ENCODE results near the gene RAPGEF1. TPM values are rescaled to one million over a fixed set of nuclear protein-coding genes. Genes with fewer than 3 reads are reported as not detected.

RAPGEF1 gene
- total RNA-seq, 1 donor from 2014 or later, result 73.1 TPM

- H3K9me3 Mint-ChIP-seq (ENCODE audit: low read depth), result no peaks in the 10 kb centered on the region
- H3K4me1 Mint-ChIP-seq (ENCODE audit: low read depth), result peaks cover 12% of the 10 kb centered on the region
- H3K4me3 Mint-ChIP-seq (ENCODE audit: unreplicated experiment), result no peak overlapping the region
- no peak overlapping the region for H3K27ac Mint-ChIP-seq (ENCODE audit: unreplicated experiment)
- TF ChIP-seq CTCF (IDR thresholded peaks at IDR 0.05), result no peak
- DNase-seq (ENCODE audit: low spot score), result no peak
- peaks cover 18% of the 10 kb centered on the region for H3K36me3 Mint-ChIP-seq (ENCODE audit: low read depth)
- H3K27me3 Mint-ChIP-seq (ENCODE audit: low read depth), result no peaks in the 10 kb centered on the region
Measured at GRCh38 chr9:131625508-131625787, 114.4 kb downstream of the RAPGEF1 start.

DNA sequence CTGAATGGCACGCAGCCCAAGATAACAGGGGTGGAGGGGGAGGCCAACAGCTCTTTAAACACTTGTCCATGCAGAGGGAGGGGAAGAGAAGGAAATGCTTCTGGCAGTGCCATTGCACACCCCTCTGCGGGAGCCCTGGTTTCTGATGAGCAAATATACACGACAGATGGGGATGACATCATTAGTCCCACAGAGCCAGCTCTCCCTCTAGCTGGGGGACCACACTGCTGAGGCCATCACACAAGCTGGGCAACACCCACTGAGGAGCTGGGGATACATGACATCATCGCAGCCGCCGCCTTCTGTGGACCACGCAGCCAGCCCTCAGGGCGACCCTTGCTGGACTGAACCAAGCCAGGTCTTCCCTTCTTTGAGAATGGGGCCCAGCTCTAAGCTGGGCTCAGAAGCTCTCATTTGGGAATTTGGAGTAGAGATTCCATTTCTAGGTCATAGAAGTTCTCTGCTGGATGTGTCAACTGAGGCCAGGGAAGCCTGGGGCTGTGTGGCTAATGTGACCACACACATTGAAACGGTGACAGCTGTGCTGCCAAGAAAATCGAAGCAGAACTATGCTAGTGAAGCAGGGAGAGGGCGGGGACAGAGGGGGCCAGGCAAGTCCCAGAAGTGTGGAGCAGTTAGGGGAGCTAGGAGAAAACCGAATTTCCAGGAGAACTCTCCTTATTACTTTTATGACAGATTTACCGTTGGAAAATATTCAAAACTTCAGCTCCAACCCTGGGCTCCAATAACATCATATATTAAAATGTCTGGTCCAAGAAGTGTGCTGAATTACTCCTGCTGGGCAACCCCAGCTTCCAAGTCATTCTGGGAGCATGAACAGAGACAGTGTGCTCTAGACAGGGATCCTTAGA, 115.0 kb downstream of the RAPGEF1 start:
- peaks cover 12% of the 10 kb centered on the region for H3K4me1 Mint-ChIP-seq (ENCODE audit: low read depth)
- DNase-seq (ENCODE audit: low spot score), result no peak
- no peak for TF ChIP-seq CTCF (IDR thresholded peaks at IDR 0.05)
- no peak overlapping the region for H3K4me3 Mint-ChIP-seq (ENCODE audit: unreplicated experiment)
- peaks cover 18% of the 10 kb centered on the region for H3K36me3 Mint-ChIP-seq (ENCODE audit: low read depth)
- no peaks in the 10 kb centered on the region for H3K27me3 Mint-ChIP-seq (ENCODE audit: low read depth)
- no peak overlapping the region for H3K27ac Mint-ChIP-seq (ENCODE audit: unreplicated experiment)
- no peaks in the 10 kb centered on the region for H3K9me3 Mint-ChIP-seq (ENCODE audit: low read depth)

DNA sequence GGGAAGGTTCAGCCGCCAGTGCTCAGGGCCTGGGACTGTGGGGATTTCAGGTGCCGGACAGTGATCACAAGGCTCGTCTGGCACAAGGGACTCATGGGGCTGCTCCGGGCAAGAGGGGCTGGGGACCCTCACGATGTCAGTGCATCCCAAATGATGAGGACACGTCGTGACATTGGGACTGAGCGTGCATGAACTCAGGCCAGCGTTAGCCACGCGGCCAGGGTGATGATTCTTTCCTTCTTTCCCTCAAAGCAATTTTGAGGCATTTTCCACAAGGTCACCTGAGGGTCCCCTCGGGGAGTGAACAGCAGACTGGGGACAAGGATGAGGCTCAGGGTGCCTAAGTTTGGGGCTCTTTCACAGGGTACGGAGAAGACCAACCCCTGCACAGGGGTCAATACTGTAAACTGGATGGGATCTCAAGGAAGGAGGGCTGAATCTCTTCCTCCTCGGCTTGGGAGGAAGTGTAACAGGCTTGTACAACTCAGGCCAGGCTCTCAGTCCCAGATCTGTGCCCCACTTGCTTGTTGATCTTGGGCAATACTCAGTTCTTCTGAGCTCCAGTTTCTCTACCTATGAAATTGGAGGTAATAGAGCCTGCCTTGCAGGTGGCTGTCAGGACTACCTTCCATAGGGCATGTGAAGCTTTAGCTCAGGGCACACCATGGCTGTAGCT, 116.1 kb downstream of the RAPGEF1 start:
- no peak overlapping the region for H3K4me3 Mint-ChIP-seq (ENCODE audit: unreplicated experiment)
- H3K27ac Mint-ChIP-seq (ENCODE audit: unreplicated experiment), result no peak overlapping the region
- H3K36me3 Mint-ChIP-seq (ENCODE audit: low read depth), result peaks cover 24% of the 10 kb centered on the region
- TF ChIP-seq CTCF (IDR thresholded peaks at IDR 0.05), result no peak
- no peaks in the 10 kb centered on the region for H3K27me3 Mint-ChIP-seq (ENCODE audit: low read depth)
- no peaks in the 10 kb centered on the region for H3K9me3 Mint-ChIP-seq (ENCODE audit: low read depth)
- DNase-seq (ENCODE audit: low spot score), result no peak
- peaks cover 12% of the 10 kb centered on the region for H3K4me1 Mint-ChIP-seq (ENCODE audit: low read depth)

DNA sequence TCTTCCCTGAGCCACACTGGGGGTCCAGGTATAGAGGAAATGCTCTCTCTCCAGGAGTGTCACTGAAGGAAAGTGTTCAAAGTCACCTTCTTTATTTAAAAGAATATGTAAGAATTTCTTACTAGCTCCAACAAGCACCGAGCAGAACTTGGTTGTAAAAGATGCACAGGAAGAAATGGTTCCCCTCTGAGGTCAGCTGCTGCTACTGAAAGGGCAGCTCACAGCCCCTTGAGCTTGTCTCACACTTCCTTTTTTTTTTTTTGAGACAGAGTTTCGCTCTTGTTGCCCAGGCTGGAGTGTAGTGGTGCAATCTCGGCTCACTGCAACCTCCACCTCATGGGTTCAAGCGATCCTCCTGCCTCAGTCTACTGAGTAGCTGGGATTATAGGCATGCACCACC, 117.4 kb downstream of the RAPGEF1 start:
- H3K36me3 Mint-ChIP-seq (ENCODE audit: low read depth), result peaks cover 31% of the 10 kb centered on the region
- no peaks in the 10 kb centered on the region for H3K9me3 Mint-ChIP-seq (ENCODE audit: low read depth)
- no peak overlapping the region for H3K27ac Mint-ChIP-seq (ENCODE audit: unreplicated experiment)
- no peak overlapping the region for H3K4me3 Mint-ChIP-seq (ENCODE audit: unreplicated experiment)
- DNase-seq (ENCODE audit: low spot score), result no peak
- H3K27me3 Mint-ChIP-seq (ENCODE audit: low read depth), result no peaks in the 10 kb centered on the region
- no peak for TF ChIP-seq CTCF (IDR thresholded peaks at IDR 0.05)
- H3K4me1 Mint-ChIP-seq (ENCODE audit: low read depth), result peaks cover 17% of the 10 kb centered on the region

DNA sequence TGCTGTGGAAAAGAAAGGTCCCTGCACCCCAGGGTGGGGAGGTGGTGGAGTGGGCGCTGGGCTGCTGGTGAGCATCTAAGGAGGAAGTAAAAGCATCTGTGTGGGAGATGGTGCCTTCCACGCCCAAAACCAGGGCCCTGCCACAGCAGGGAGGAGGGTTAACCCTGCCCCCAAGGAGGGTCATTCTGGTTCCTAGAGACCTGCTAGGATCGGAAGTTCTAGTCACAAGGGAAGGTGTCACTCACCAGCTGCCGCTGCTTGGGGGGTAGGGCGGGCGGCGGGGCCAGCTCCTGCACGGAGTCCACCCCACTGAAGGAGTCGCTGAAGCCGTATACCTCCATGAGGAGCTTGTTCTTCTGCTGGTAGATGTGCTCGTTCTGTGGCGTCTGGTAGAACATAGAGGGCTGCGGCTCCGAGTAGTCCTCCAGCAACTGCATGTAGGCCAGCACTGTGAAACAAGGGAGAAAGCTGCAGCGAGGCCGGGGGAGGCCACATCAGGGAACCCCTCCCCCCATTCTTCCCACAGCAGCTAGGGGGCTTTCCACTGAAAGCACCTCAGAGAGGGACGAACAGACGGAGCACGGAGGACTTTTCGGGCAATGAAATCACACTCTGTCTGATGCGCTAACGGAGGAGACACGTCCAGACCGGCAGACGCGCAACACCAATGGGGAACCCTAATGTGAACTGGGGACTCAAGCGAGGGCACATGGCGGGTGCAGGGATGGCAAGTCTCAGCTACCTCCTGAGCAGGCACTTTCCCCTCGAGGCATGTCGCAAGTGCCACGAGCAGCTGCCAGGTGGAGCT, 118.1 kb downstream of the RAPGEF1 start:
- H3K27ac Mint-ChIP-seq (ENCODE audit: unreplicated experiment), result no peak overlapping the region
- no peaks in the 10 kb centered on the region for H3K9me3 Mint-ChIP-seq (ENCODE audit: low read depth)
- H3K4me1 Mint-ChIP-seq (ENCODE audit: low read depth), result peaks cover 13% of the 10 kb centered on the region
- H3K4me3 Mint-ChIP-seq (ENCODE audit: unreplicated experiment), result no peak overlapping the region
- H3K27me3 Mint-ChIP-seq (ENCODE audit: low read depth), result no peaks in the 10 kb centered on the region
- H3K36me3 Mint-ChIP-seq (ENCODE audit: low read depth), result peaks cover 36% of the 10 kb centered on the region
- no peak for TF ChIP-seq CTCF (IDR thresholded peaks at IDR 0.05)
- DNase-seq (ENCODE audit: low spot score), result no peak

Measured in chondrocyte (in vitro differentiated cells).